Measurements from ENCODE around the gene SORCS2. TPM values are rescaled to one million over a fixed set of nuclear protein-coding genes. Genes with fewer than 3 reads are reported as not detected.

Gene SORCS2
- total and polyA plus RNA-seq, 12 donors: 0.25 to 5.4 (median 2.2) TPM

DNA sequence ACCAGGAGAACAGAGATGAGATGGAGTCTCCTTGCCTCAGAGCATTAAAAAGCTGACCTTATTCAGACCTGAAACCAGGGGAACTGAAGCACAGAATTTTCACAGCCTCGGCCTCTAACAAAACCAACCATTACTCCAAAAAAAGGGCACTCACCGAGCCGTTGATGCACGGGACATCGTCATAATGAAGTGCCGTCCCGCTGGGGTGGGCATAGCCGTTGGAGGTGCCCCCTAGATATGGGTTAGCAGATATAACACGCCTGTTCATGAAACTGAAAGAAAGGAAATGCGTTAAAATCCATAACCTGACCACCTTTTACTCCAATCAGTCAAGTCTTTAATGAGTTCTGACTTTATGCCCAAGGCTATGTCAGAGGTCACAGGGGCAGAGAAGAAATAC, 593.7 kb downstream of the SORCS2 start:
- Histone ChIP-seq H3K36me3 (peaks cover 0 to 39% (median 0%) of the 10 kb centered on the region in 9 donors), H3K4me1 (peaks cover 14 to 42% (median 32%) of the 10 kb centered on the region in 9 donors), H3K27ac (no peak overlapping the region), H3K4me3 (no peak overlapping the region), H3K27me3 (no peaks in the 10 kb centered on the region), H3K9me3 (no peaks in the 10 kb centered on the region)
- ATAC-seq (no peak), DNase-seq (no peak)
- intact Hi-C loops (cut with DNase I): no loop called here
- WGBS, 2 donors: 97% methylated on average over 10 of the region's 10 CpGs
- TF ChIP-seq, protein P1, sequence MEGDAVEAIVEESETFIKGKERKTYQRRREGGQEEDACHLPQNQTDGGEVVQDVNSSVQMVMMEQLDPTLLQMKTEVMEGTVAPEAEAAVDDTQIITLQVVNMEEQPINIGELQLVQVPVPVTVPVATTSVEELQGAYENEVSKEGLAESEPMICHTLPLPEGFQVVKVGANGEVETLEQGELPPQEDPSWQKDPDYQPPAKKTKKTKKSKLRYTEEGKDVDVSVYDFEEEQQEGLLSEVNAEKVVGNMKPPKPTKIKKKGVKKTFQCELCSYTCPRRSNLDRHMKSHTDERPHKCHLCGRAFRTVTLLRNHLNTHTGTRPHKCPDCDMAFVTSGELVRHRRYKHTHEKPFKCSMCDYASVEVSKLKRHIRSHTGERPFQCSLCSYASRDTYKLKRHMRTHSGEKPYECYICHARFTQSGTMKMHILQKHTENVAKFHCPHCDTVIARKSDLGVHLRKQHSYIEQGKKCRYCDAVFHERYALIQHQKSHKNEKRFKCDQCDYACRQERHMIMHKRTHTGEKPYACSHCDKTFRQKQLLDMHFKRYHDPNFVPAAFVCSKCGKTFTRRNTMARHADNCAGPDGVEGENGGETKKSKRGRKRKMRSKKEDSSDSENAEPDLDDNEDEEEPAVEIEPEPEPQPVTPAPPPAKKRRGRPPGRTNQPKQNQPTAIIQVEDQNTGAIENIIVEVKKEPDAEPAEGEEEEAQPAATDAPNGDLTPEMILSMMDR (IDR thresholded peaks at IDR 0.05): no peak

- TF ChIP-seq, protein P1 (IDR thresholded peaks at IDR 0.05): no peak
- Histone ChIP-seq H3K36me3 (peaks cover 0 to 43% (median 0%) of the 10 kb centered on the region in 9 donors), H3K4me1 (peaks cover 11 to 37% (median 27%) of the 10 kb centered on the region in 9 donors), H3K9me3 (no peaks in the 10 kb centered on the region), H3K4me3 (no peak overlapping the region), H3K27ac (no peak overlapping the region), H3K27me3 (no peaks in the 10 kb centered on the region)
- 90 to 95% methylated on average over 10 of the region's 10 CpGs for WGBS, 2 donors
- intact Hi-C loops (cut with DNase I): no loop called here
- DNase-seq (no peak), ATAC-seq (no peak)
Measured at GRCh38 chr4:7786517-7786916, 594.2 kb downstream of the SORCS2 start.

DNA sequence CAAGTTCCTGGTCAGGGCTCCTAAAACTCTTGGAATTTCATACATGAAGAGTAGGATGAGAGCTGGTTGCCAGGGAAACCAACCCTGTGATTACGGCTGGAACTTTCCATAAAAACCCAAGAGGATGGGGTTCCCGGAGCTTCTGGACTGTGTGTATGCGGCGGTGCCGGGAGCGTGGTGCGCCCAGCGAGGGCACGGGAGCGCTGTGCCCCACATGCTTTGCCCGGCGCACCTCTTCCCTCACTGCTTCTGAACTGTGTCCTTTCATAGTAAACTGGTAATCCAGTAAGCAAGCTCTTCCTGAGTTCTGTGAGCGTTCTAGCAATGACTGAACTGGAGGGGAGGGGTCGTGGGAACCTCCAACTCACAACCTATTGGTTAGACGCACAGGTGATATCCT, 594.7 kb downstream of the SORCS2 start:
- TF ChIP-seq, protein P1 (IDR thresholded peaks at IDR 0.05): no peak
- H3K4me1 ChIP-seq: peaks cover 5 to 31% (median 22%) of the 10 kb centered on the region in 9 donors
- H3K27me3 ChIP-seq: no peaks in the 10 kb centered on the region
- H3K27ac ChIP-seq: no peak overlapping the region
- peaks cover 0 to 48% (median 0%) of the 10 kb centered on the region in 9 donors for H3K36me3 ChIP-seq
- ATAC-seq (no peak), DNase-seq (no peak)
- no peak overlapping the region for H3K4me3 ChIP-seq
- 95 to 97% methylated on average over 15 of the region's 15 CpGs for WGBS, 2 donors
- no peaks in the 10 kb centered on the region for H3K9me3 ChIP-seq
- intact Hi-C loops (cut with DNase I): no loop called here

DNA sequence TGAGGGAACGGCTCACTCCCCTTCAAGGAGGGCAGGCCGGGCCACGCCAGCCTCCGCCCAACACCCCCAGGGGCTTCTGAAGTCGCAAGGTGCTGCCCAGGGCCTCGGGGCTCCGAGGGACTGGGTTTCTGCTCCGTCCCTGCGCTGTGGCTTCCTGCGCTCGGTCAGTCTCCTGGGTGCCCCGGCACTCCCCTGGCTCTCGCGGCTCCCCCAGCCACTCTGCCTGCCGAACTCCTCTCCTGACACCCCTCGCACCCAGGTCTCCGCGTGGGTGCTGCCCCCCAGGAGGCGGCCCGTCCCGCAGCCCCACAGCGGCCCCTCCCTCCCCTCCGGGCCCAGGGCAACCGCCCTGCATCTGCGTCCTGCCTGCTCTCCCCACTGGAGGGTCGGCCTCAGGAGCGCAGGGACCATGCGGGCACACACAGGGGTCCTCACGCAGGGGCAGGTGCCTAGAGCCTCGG, 595.4 kb downstream of the SORCS2 start:
- Histone ChIP-seq H3K36me3 (peaks cover 0 to 55% (median 0%) of the 10 kb centered on the region in 9 donors), H3K9me3 (no peaks in the 10 kb centered on the region), H3K27ac (no peak overlapping the region), H3K4me3 (no peak overlapping the region), H3K4me1 (peaks cover 0 to 25% (median 15%) of the 10 kb centered on the region in 9 donors), H3K27me3 (no peaks in the 10 kb centered on the region)
- peak in 1 of 8 donors; percentile 31 for ATAC-seq
- WGBS, 2 donors: 92 to 94% methylated on average over 26 to 30 of the region's 30 CpGs
- intact Hi-C loops (cut with DNase I): no loop called here
- TF ChIP-seq, protein P1 (IDR thresholded peaks at IDR 0.05): no peak
- no peak for DNase-seq
